H1 (cell line): ENCODE data around the gene DDX42. TPM values are rescaled to one million over a fixed set of nuclear protein-coding genes. Genes with fewer than 3 reads are reported as not detected.
A peak's percentile ranks its signal among the peaks of the same experiment; 100 is the strongest.

Source experiments
- CTCF ChIA-PET: fragments of 300-600 bp; sonication (Branson Sonifier 250); formaldehyde crosslinking; loops from one replicate; lab custom pipeline; 2021; ENCODE audit not compliant: partially characterized antibody; lab: Charles Lee
- POLR2A ChIA-PET: fragments of 300-600 bp; sonication (Branson Sonifier 250); formaldehyde crosslinking; loops from one replicate; lab custom pipeline; 2021; ENCODE audit warnings: inconsistent platforms; ENCODE audit not compliant: partially characterized antibody; lab: Charles Lee
- DNase-seq, 2 experiments: peaks; one replicate each; pipeline versions ENCODE4 v3.0.0 to v3.0.0-alpha.2; 2010 to 2022; ENCODE audit warnings: low spot score in 2 of 2, low read depth in 1 of 2, mixed read lengths in 1 of 2
- FAIRE-seq: peaks from 2 replicates; lab custom pipeline; 2011; peaks lifted over from hg19 to GRCh38; lab: Jason Lieb, UNC
- H2AFZ ChIP-seq: 2 replicates; pipeline ENCODE4 v1.8.1; 2012; ENCODE audit warnings: low read length, inconsistent platforms
- H2AK5ac ChIP-seq: 2 replicates; pipeline ENCODE4 v1.6.1; 2013; ENCODE audit warnings: low read depth, low read length
- H2BK120ac ChIP-seq: replicated peaks from 2 replicates; pipeline ENCODE3; 2013; ENCODE audit warnings: low read depth, low read length, inconsistent platforms
- H2BK12ac ChIP-seq: 2 replicates; pipeline ENCODE4 v1.6.1; 2013; ENCODE audit warnings: low read depth, low read length
- H2BK15ac ChIP-seq: 2 replicates; pipeline ENCODE4 v1.6.1; 2013; ENCODE audit warnings: low read length
- H2BK20ac ChIP-seq: 2 replicates; pipeline ENCODE4 v1.6.1; 2013; ENCODE audit warnings: low read length
- H2BK5ac ChIP-seq: 2 replicates; pipeline ENCODE4 v1.6.1; 2013; ENCODE audit warnings: low read depth, low read length
- H3K14ac ChIP-seq: 2 replicates; pipeline ENCODE4 v1.6.1; 2013; ENCODE audit warnings: inconsistent platforms; ENCODE audit not compliant: insufficient read length
- H3K18ac ChIP-seq: 2 replicates; pipeline ENCODE4 v1.6.1; 2013; ENCODE audit warnings: low read length; ENCODE audit errors: extremely low read depth
- H3K23ac ChIP-seq: 2 replicates; pipeline ENCODE4 v1.6.1; 2013; ENCODE audit warnings: inconsistent platforms; ENCODE audit not compliant: insufficient read length
- H3K23me2 ChIP-seq: 2 replicates; pipeline ENCODE4 v1.6.1; 2013; ENCODE audit warnings: low read depth, low read length
- H3K27ac ChIP-seq: 2 replicates; pipeline ENCODE4 v1.6.1; 2011; ENCODE audit warnings: low read depth, low read length, inconsistent platforms
- H3K27me3 ChIP-seq, 4 experiments: replicated peaks in 1 of 4; 1 replicate in 1 of 4; 2 replicates in 3 of 4; pipeline versions ENCODE4 v1.6.1 to v1.8.1; 2011 to 2013; ENCODE audit warnings: low read length in 3 of 4, mild to moderate bottlenecking in 3 of 4, inconsistent platforms in 2 of 4, mixed read lengths in 2 of 4, moderate library complexity in 1 of 4; ENCODE audit not compliant: control insufficient read depth in 3 of 4, insufficient read depth in 3 of 4; ENCODE audit errors: extremely low read depth in 1 of 4
- H3K36me3 ChIP-seq, 4 experiments: 2 replicates each; pipeline versions ENCODE4 v1.6.1 to v1.8.1; 2011 to 2013; ENCODE audit warnings: mild to moderate bottlenecking in 4 of 4, low read length in 3 of 4, moderate library complexity in 2 of 4, control low read depth in 1 of 4, inconsistent platforms in 1 of 4; ENCODE audit not compliant: insufficient read depth in 4 of 4, control insufficient read depth in 2 of 4
- H3K4ac ChIP-seq: replicated peaks from 2 replicates; pipeline ENCODE3; 2013; ENCODE audit warnings: low read length, low read depth, mixed read lengths, inconsistent platforms; ENCODE audit not compliant: insufficient read length
- H3K4me1 ChIP-seq, 4 experiments: replicated peaks in 1 of 4; 1 replicate in 1 of 4; 2 replicates in 3 of 4; pipeline versions ENCODE4 v1.6.1 to v1.8.1; 2011 to 2013; ENCODE audit warnings: low read length in 3 of 4, inconsistent platforms in 2 of 4, mixed read lengths in 1 of 4; ENCODE audit not compliant: insufficient read depth in 4 of 4, control insufficient read depth in 3 of 4
- H3K4me2 ChIP-seq, 2 experiments: 2 replicates each; pipeline versions ENCODE4 v1.6.1 to v1.8.1; 2011 to 2013; ENCODE audit warnings: low read depth in 2 of 2, low read length in 2 of 2, control low read depth in 1 of 2, inconsistent platforms in 1 of 2, mild to moderate bottlenecking in 1 of 2; ENCODE audit not compliant: insufficient read depth in 1 of 2
- H3K4me3 ChIP-seq, 4 experiments: fragments of 200-600, 300-600 bp in 1 of 4; sonication (generic), shearing (Covaris generic), sonication (Bioruptor Twin) in 1 of 4; 2 replicates each; pipeline versions ENCODE4 v1.5.1 to v1.8.1; 2011 to 2016; ENCODE audit warnings: low read length in 4 of 4, low read depth in 3 of 4, control low read depth in 2 of 4, inconsistent platforms in 2 of 4, mild to moderate bottlenecking in 2 of 4, mixed read lengths in 1 of 4, moderate library complexity in 1 of 4; ENCODE audit not compliant: insufficient read depth in 2 of 4; ENCODE audit errors: extremely low read depth in 1 of 4
- H3K56ac ChIP-seq: replicated peaks from 2 replicates; pipeline ENCODE3; 2013; ENCODE audit warnings: low read depth, mild to moderate bottlenecking, mixed read lengths, low read length, inconsistent platforms; ENCODE audit not compliant: insufficient read length
- H3K79me1 ChIP-seq: 2 replicates; pipeline ENCODE4 v1.6.1; 2013; ENCODE audit warnings: low read depth, low read length, control low read depth
- H3K79me2 ChIP-seq, 2 experiments: 2 replicates each; pipeline versions ENCODE4 v1.6.1 to v1.8.1; 2012 to 2013; ENCODE audit warnings: low read length in 2 of 2, mild to moderate bottlenecking in 2 of 2, inconsistent platforms in 1 of 2; ENCODE audit not compliant: insufficient read depth in 2 of 2, control insufficient read depth in 1 of 2
- H3K9ac ChIP-seq, 4 experiments: replicated peaks in 1 of 4; 1 replicate in 1 of 4; 2 replicates in 3 of 4; pipeline versions ENCODE4 v1.6.1 to v1.8.1; 2011 to 2013; ENCODE audit warnings: low read depth in 3 of 4, low read length in 3 of 4, control low read depth in 2 of 4, mild to moderate bottlenecking in 2 of 4, moderate library complexity in 2 of 4, inconsistent platforms in 1 of 4; ENCODE audit errors: extremely low read depth in 1 of 4
- H3K9me3 ChIP-seq, 2 experiments: 2 replicates each; pipeline versions ENCODE4 v1.6.1 to v1.8.1; 2012 to 2013; ENCODE audit warnings: mild to moderate bottlenecking in 2 of 2, moderate library complexity in 2 of 2, control low read depth in 1 of 2, inconsistent platforms in 1 of 2, low read depth in 1 of 2, low read length in 1 of 2, mixed read lengths in 1 of 2; ENCODE audit not compliant: insufficient read depth in 2 of 2
- H4K20me1 ChIP-seq, 2 experiments: replicated peaks in 1 of 2; 2 replicates each; pipeline versions ENCODE3 to v1.8.1; 2011 to 2013; ENCODE audit warnings: inconsistent platforms in 2 of 2, low read length in 2 of 2, mild to moderate bottlenecking in 1 of 2; ENCODE audit not compliant: insufficient read depth in 2 of 2, control insufficient read depth in 1 of 2
- H4K5ac ChIP-seq: 2 replicates; pipeline ENCODE4 v1.6.1; 2013; ENCODE audit warnings: low read length, low read depth, mixed read lengths, inconsistent platforms; ENCODE audit not compliant: insufficient read length
- H4K8ac ChIP-seq: 2 replicates; pipeline ENCODE4 v1.8.0; 2013; ENCODE audit warnings: mild to moderate bottlenecking, moderate library complexity, low read length, inconsistent platforms; ENCODE audit not compliant: insufficient read depth; ENCODE audit errors: extremely low read depth
- H4K91ac ChIP-seq: replicated peaks from 2 replicates; pipeline ENCODE3; 2013; ENCODE audit warnings: low read length, mixed read lengths, inconsistent platforms; ENCODE audit not compliant: insufficient read length
- WGBS, 2 experiments: shearing (Covaris generic) in 1 of 2; methylation state at CpG; one replicate each; pipeline versions ENCODE4 v1.1.6 to v1.1.7; 2013 to 2015; ENCODE audit warnings: low lambda C conversion rate in 2 of 2, mixed read lengths in 2 of 2, inconsistent platforms in 1 of 2, low coverage in 1 of 2, missing lambda C conversion rate in 1 of 2; ENCODE audit not compliant: insufficient replicate concordance in 2 of 2, insufficient coverage in 1 of 2, insufficient read length in 1 of 2; ENCODE audit errors: extremely low coverage in 1 of 2, missing lambda C conversion rate in 1 of 2; 5-methylcytosine and 5-hydroxymethylcytosine counted together
- polyA plus RNA-seq, 7 experiments: library from polyadenylated mRNA; depleted of rRNA in 3 of 7; stranded (reverse) in 5 of 7; unstranded in 2 of 7; fragments of >200 nt in 5 of 7; fragments of 200-250 nt in 2 of 7; gene quantifications; 1 replicate in 5 of 7; 2 replicates in 1 of 7; 4 replicates in 1 of 7; pipeline versions ENCODE4 v1.2.1 to v1.2.3, GENCODE V29; 2011 to 2013; ENCODE audit warnings: missing spikeins in 2 of 7, mixed read lengths in 2 of 7
- total RNA-seq: library from RNA; stranded (reverse); fragmentation: NEBNext Ultra II Directional; extraction: Animal tissue kit (Norgen Biotek cat#: 25700); gene quantifications from 2 replicates; pipeline ENCODE4 v1.2.1, GENCODE V29; 2021

The DDX42 gene
- total and polyA plus RNA-seq, 2 of the 8 experiments (the other 6 are each of a cell fraction or from before 2014, with no cell fraction given), result 40.6 to 114 TPM

GRCh38 chr17:63827801-63828221 is 53.8 kb downstream of the DDX42 start:
- Histone ChIP-seq H3K14ac (no peak overlapping the region), H3K9ac (peak overlapping the region; percentile 77 to 95 (median 90)), H3K4me3 (peak overlapping the region; percentile 76 to 99 (median 94)), H4K5ac (no peak overlapping the region), H3K79me2 (peaks cover 0 to 38% of the 10 kb centered on the region in 2 experiments; a peak in 3 of 4 replicates), H2AFZ (no peak overlapping the region), H4K20me1 (peaks cover 2 to 21% of the 10 kb centered on the region in 2 experiments), H3K56ac (peak overlapping the region; percentile 32), H3K4me1 (peaks cover 0 to 3% (median 0%) of the 10 kb centered on the region in 4 experiments; a peak in 1 of 7 replicates), H3K4me2 (peak overlapping the region; percentile 87 to 93), H3K23me2 (peaks cover 8% of the 10 kb centered on the region), H3K9me3 (no peaks in the 10 kb centered on the region), H3K27ac (peak overlapping the region; percentile 99), H2BK15ac (no peak overlapping the region), H4K91ac (peak overlapping the region; percentile 72), H2BK5ac (peak overlapping the region; percentile 96), H3K23ac (no peak overlapping the region), H3K27me3 (no peaks in the 10 kb centered on the region), H3K79me1 (peaks cover 18% of the 10 kb centered on the region; the same call in 1 of the 2 replicates), H3K36me3 (peaks cover 49 to 72% (median 66%) of the 10 kb centered on the region in 4 experiments), H3K18ac (0 out of 2 replicates have a peak overlapping the region, but pooled peaks have one; percentile 15), H2BK120ac (no peak overlapping the region), H2BK12ac (peak overlapping the region; percentile 28; the same call in 1 of the 2 replicates), H2BK20ac (no peak overlapping the region), H2AK5ac (no peak overlapping the region), H3K4ac (peak overlapping the region; percentile 70), H4K8ac (peak overlapping the region; percentile 98; the same call in 1 of the 2 replicates)
- FAIRE-seq, result no peak
- CTCF ChIA-PET, result interaction anchor here (0.6 to 1.8 kb wide), 11 partner anchors 9 to 1012 kb away, joined by 3 to 15 read pairs (median 3); no protein-coding TSS in a partner anchor
- no peak for DNase-seq
- WGBS, 2 experiments, result 6% methylated on average over 19 of the region's 19 CpGs; no CpG with 5 or more reads in 1 of the 2 experiments
- POLR2A ChIA-PET, result interaction anchor here (0.8 to 32.3 kb wide), 9 partner anchors 4 to 276 kb away, joined by 3 to 593 read pairs (median 4); partner anchors contain the start of genes CCDC47, DDX42, FTSJ3 and PSMC5
